PFSK-1 (cell line): Measurements from ENCODE around the gene CASP12.

Source experiments
- POLR2AphosphoS5 ChIP-seq: IDR thresholded peaks from 2 replicates; pipeline ENCODE4 v1.6.1; 2012; ENCODE audit warnings: low read depth, mild to moderate bottlenecking, control low read depth, low read length, moderate library complexity
- REST ChIP-seq, 2 experiments: IDR thresholded peaks; 2 replicates each; pipeline versions ENCODE4 v1.6.1 to v1.8.0; 2011 to 2012; ENCODE audit warnings: low read depth in 2 of 2, low read length in 2 of 2, control low read depth in 1 of 2, inconsistent platforms in 1 of 2, mild to moderate bottlenecking in 1 of 2, moderate library complexity in 1 of 2; ENCODE audit not compliant: insufficient read depth in 1 of 2
- SIN3A ChIP-seq: IDR thresholded peaks from 2 replicates; pipeline ENCODE4 v1.6.1; 2012; ENCODE audit warnings: mild to moderate bottlenecking, low read length, moderate library complexity, borderline replicate concordance; ENCODE audit not compliant: insufficient read depth

GRCh38 chr11:104870910-104871309, 27.4 kb downstream of the CASP12 start:
- TF ChIP-seq SIN3A = no peak
- TF ChIP-seq REST (IDR thresholded peaks at IDR 0.05; ENCODE audit: insufficient read depth in 1 of 2, low read depth in 2 of 2, low read length in 2 of 2) = no peak
- TF ChIP-seq POLR2AphosphoS5 = no peak
